D721Med (cell line): Measurements from ENCODE around the gene CLDN18.
A peak's percentile ranks its signal among the peaks of the same experiment; 100 is the strongest.

Source experiments
- DNase-seq: peaks from one replicate; pipeline ENCODE4 v3.0.0; 2011; ENCODE audit warnings: low spot score; ENCODE audit not compliant: insufficient read length
- FAIRE-seq: peaks from 2 replicates; lab custom pipeline; 2011; peaks lifted over from hg19 to GRCh38; lab: Jason Lieb, UNC
- CTCF ChIP-seq: IDR thresholded peaks from 2 replicates; pipeline ENCODE4 v1.5.1; 2012; ENCODE audit warnings: mild to moderate bottlenecking, control low read depth; ENCODE audit not compliant: insufficient read depth; ENCODE audit errors: missing control alignments

The CLDN18 gene

GRCh38 chr3:138047596-138048158, 37.7 kb downstream of the CLDN18 start:
- TF ChIP-seq CTCF = no peak
- no peak for FAIRE-seq
- no peak for DNase-seq

- TF ChIP-seq CTCF = no peak
- DNase-seq (no peak), FAIRE-seq (no peak)
These were observed 39.4 kb downstream of the CLDN18 start for GRCh38 chr3:138049157-138049919.

- no peak for DNase-seq
- peak; percentile 72 for TF ChIP-seq CTCF
- no peak for FAIRE-seq
These were observed 42.2 kb downstream of the CLDN18 start for GRCh38 chr3:138051947-138052802.

- FAIRE-seq = no peak
- no peak for TF ChIP-seq CTCF
- no peak for DNase-seq
These were observed 44.1 kb downstream of the CLDN18 start for GRCh38 chr3:138054057-138054456.

- no peak for FAIRE-seq
- TF ChIP-seq CTCF = no peak
These were observed 47.4 kb downstream of the CLDN18 start for GRCh38 chr3:138057384-138057783.

GRCh38 chr3:138059261-138059660, 49.3 kb downstream of the CLDN18 start:
- TF ChIP-seq CTCF = no peak
- DNase-seq = no peak
- FAIRE-seq = no peak

More at GRCh38 chr3:138057384-138057783, 47.4 kb downstream of the CLDN18 start:
- DNase-seq = no peak

GRCh38 chr3:138060792-138061191, 50.8 kb downstream of the CLDN18 start:
- FAIRE-seq (no peak), DNase-seq (no peak)
- no peak for TF ChIP-seq CTCF
